PFSK-1 (cell line): ENCODE measurements around the gene ADAP1.

Experiments used
- FOXP2 ChIP-seq: optimal IDR thresholded peaks from 2 replicates; pipeline ENCODE3; 2011; ENCODE audit warnings: borderline replicate concordance, control low read depth, inconsistent platforms; ENCODE audit not compliant: insufficient read depth; ENCODE audit errors: extremely low read length, extremely low read depth
- POLR2AphosphoS5 ChIP-seq: IDR thresholded peaks from 2 replicates; pipeline ENCODE4 v1.6.1; 2012; ENCODE audit warnings: low read depth, mild to moderate bottlenecking, control low read depth, low read length, moderate library complexity
- SIN3A ChIP-seq: IDR thresholded peaks from 2 replicates; pipeline ENCODE4 v1.6.1; 2012; ENCODE audit warnings: mild to moderate bottlenecking, low read length, moderate library complexity, borderline replicate concordance; ENCODE audit not compliant: insufficient read depth
- TAF1 ChIP-seq: IDR thresholded peaks from 2 replicates; pipeline ENCODE4 v1.6.1; 2012; ENCODE audit warnings: low read length, control low read depth, borderline replicate concordance; ENCODE audit not compliant: insufficient read depth
- TF ChIP-seq, protein P1 (sequence below), 2 experiments: IDR thresholded peaks; 2 replicates each; pipeline versions ENCODE4 v1.6.1 to v1.8.0; 2011 to 2012; ENCODE audit warnings: low read depth in 2 of 2, low read length in 2 of 2, control low read depth in 1 of 2, inconsistent platforms in 1 of 2, mild to moderate bottlenecking in 1 of 2, moderate library complexity in 1 of 2; ENCODE audit not compliant: insufficient read depth in 1 of 2

The ADAP1 gene

DNA sequence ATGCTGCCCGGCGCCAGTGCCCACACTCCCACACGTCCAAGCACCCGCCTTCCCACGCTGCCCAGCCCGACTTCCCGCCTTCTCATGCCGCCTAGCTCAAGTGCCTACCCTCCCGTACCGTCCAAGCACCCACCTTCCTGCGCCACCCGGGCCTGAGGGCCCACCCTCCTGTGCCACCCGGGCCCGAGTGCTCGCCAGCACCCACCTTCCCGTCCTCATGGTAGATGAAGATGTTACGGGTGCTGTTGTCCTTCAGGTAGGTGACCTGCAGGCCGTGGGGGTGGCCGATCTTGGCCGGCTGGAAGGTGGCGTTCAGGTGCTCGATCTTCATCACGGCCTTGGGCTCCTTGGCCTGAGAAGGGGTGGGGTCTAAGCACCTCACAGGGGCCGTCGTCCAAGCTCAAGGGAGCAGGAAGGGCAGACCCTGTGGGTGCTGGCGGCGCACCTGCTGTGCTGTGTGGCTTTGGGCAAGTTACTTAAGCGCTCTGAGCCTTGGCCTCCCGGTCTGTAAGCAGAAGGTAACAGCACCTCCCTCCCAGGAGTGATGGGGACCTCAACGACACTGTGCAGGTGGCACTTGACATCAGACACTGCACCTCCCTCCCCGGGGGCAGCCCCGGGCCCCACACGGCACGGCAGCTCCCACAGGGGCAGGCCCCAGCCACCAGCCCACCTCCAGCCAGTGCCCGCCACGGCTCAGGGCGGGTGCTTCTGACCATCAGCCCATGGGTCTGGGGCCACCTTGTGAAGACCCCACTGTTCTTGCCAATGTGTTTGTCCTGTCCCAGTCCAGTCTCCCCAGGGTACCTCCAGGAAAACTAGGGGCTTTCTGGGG, 50.3 kb downstream of the ADAP1 start:
- TF ChIP-seq FOXP2 (no peak), TAF1 (no peak), POLR2AphosphoS5 (no peak), SIN3A (no peak)
- TF ChIP-seq, protein P1, sequence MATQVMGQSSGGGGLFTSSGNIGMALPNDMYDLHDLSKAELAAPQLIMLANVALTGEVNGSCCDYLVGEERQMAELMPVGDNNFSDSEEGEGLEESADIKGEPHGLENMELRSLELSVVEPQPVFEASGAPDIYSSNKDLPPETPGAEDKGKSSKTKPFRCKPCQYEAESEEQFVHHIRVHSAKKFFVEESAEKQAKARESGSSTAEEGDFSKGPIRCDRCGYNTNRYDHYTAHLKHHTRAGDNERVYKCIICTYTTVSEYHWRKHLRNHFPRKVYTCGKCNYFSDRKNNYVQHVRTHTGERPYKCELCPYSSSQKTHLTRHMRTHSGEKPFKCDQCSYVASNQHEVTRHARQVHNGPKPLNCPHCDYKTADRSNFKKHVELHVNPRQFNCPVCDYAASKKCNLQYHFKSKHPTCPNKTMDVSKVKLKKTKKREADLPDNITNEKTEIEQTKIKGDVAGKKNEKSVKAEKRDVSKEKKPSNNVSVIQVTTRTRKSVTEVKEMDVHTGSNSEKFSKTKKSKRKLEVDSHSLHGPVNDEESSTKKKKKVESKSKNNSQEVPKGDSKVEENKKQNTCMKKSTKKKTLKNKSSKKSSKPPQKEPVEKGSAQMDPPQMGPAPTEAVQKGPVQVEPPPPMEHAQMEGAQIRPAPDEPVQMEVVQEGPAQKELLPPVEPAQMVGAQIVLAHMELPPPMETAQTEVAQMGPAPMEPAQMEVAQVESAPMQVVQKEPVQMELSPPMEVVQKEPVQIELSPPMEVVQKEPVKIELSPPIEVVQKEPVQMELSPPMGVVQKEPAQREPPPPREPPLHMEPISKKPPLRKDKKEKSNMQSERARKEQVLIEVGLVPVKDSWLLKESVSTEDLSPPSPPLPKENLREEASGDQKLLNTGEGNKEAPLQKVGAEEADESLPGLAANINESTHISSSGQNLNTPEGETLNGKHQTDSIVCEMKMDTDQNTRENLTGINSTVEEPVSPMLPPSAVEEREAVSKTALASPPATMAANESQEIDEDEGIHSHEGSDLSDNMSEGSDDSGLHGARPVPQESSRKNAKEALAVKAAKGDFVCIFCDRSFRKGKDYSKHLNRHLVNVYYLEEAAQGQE (IDR thresholded peaks at IDR 0.05; ENCODE audit: insufficient read depth in 1 of 2, low read depth in 2 of 2, low read length in 2 of 2), result no peak

DNA sequence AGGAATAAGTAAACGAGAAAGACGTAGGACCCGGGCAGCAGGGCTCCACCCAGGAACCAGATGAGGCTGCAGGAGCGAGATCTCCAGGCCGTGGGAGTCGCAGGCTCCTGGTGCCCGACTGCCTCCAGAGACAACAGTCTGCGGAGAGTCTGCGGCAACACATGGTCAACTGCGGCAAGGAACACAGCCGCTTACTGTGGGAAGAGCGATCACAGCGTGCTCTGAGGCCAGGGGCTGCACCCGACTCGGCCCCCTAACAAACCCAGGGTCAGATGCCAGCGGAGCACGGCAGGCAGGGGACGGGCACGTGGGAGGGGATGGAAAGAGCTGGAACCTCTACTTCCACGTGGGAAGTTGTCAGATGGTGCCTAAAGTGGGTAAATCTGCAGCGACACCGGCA, 51.5 kb downstream of the ADAP1 start:
- TF ChIP-seq SIN3A, result no peak
- TF ChIP-seq POLR2AphosphoS5, result no peak
- TF ChIP-seq, protein P1 (IDR thresholded peaks at IDR 0.05; ENCODE audit: insufficient read depth in 1 of 2, low read depth in 2 of 2, low read length in 2 of 2), result no peak
- TF ChIP-seq TAF1, result no peak
- TF ChIP-seq FOXP2, result no peak

DNA sequence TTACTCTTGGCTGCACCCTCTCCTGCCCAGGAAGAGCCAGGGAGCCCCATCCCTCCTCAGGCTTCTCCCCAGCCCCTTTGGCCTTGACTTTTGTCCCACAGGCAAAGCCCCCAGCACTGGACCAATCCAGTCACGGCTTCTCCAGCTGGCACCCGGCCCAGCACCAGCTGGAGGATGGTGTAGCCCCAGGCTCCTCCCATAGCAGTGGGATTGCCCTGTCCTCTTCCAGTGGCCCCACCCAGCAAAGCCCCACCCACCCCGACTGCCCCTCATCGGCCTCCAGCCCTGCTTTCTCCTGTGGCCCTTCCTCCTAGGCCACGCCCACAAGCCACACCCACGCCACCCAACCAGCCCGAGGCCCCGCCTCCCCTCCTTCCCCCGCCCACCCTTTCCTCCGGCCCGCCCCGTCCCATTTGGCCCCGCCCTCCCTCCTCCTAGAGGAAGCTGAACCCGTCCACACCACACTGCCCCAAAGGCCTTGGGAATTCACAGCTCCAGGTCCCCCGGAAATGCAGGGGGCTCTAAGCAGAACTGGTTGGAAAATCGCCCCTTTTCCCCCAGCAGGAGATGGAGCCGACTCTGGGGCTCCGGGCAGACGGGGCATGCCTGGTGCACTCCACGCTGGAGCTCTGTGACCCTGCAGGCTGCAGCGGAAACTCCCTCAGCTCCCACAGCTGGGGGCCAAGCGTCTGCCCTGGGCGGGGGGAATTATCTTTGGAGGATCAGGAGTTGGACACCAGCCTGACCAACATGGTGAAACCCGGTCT, 52.9 kb downstream of the ADAP1 start:
- TF ChIP-seq SIN3A (no peak), POLR2AphosphoS5 (no peak), FOXP2 (no peak), TAF1 (no peak)
- TF ChIP-seq, protein P1 (IDR thresholded peaks at IDR 0.05; ENCODE audit: insufficient read depth in 1 of 2, low read depth in 2 of 2, low read length in 2 of 2), result no peak

DNA sequence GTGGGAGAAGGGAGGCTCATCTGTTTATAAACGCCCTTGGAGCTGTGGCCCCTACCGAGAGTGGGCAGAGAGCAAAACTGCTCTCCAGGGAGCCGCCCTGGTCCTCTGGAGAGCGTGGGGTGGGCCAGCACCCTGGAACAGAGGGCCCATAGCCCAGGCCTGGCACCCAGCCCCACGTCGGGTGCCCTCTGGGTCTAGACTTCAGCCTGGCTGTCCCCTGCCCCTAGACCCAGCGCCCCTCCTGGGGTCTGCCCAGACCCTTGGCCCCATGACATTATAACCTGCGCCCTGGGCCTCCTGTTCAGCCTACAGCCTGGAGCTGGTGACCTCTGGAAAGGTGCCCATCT, 53.5 kb downstream of the ADAP1 start:
- TF ChIP-seq SIN3A (no peak), TAF1 (no peak), POLR2AphosphoS5 (no peak), FOXP2 (no peak)
- TF ChIP-seq, protein P1 (IDR thresholded peaks at IDR 0.05; ENCODE audit: insufficient read depth in 1 of 2, low read depth in 2 of 2, low read length in 2 of 2), result no peak
